IMR-90 (cell line): ENCODE results near the gene ZNF821. TPM values are rescaled to one million over a fixed set of nuclear protein-coding genes. Genes with fewer than 3 reads are reported as not detected.

ENCODE experiments used
- ATAC-seq: fragments of 200-7000 bp; cut with Tn5 transposase; 2 replicates; pipeline ENCODE4 v1.9.1; 2020; ENCODE audit warnings: low read depth, mild to moderate bottlenecking, moderate library complexity
- BruUV-seq: library from RNA; stranded (reverse); fragments of 400-500 nt; replicated peaks from 2 replicates; lab custom pipeline; 2021; lab: Mats Ljungman, UMichigan
- CTCF ChIA-PET: fragments of 300-600 bp; formaldehyde crosslinking; extraction: SDS; loops from one replicate; lab custom pipeline; 2021; ENCODE audit warnings: antibody characterized with exemption; lab: Yijun Ruan, JAX
- POLR2A ChIA-PET: fragments of 300-600 bp; sonication (Branson Sonifier 250); formaldehyde crosslinking; loops from one replicate; lab custom pipeline; 2022; ENCODE audit warnings: antibody characterized with exemption; ENCODE audit not compliant: unreplicated experiment; lab: Charles Lee
- DNase-seq: peaks from one replicate; pipeline ENCODE4 v3.0.0; 2013
- H2AFZ ChIP-seq: replicated peaks from 2 replicates; pipeline ENCODE3; 2013; ENCODE audit warnings: low read length, mild to moderate bottlenecking; ENCODE audit not compliant: poor library complexity
- H2AK5ac ChIP-seq: 2 replicates; pipeline ENCODE4 v1.6.1; 2013; ENCODE audit warnings: low read depth, low read length, inconsistent platforms
- H2AK9ac ChIP-seq: replicated peaks from 2 replicates; pipeline ENCODE3; 2013; ENCODE audit warnings: mild to moderate bottlenecking, low read depth, low read length, moderate library complexity; ENCODE audit not compliant: poor library complexity
- H2BK120ac ChIP-seq: 2 replicates; pipeline ENCODE4 v1.6.1; 2013; ENCODE audit warnings: low read depth, low read length, inconsistent platforms
- H2BK15ac ChIP-seq: 3 replicates; pipeline ENCODE4 v1.6.1; 2013; ENCODE audit warnings: low read depth, low read length, inconsistent platforms
- H2BK20ac ChIP-seq: 2 replicates; pipeline ENCODE4 v1.6.1; 2013; ENCODE audit warnings: low read depth, mild to moderate bottlenecking, inconsistent platforms, low read length, moderate library complexity
- H2BK5ac ChIP-seq: 2 replicates; pipeline ENCODE4 v1.6.1; 2013; ENCODE audit warnings: mild to moderate bottlenecking, low read depth, low read length, inconsistent platforms; ENCODE audit not compliant: poor library complexity, severe bottlenecking
- H3K14ac ChIP-seq: replicated peaks from 2 replicates; pipeline ENCODE4 v1.6.1; 2013; ENCODE audit warnings: low read depth, low read length, inconsistent platforms
- H3K18ac ChIP-seq: 2 replicates; pipeline ENCODE4 v1.6.1; 2013; ENCODE audit warnings: low read depth, low read length, control low read depth
- H3K23ac ChIP-seq: 2 replicates; pipeline ENCODE4 v1.6.1; 2013; ENCODE audit warnings: low read depth, low read length, inconsistent platforms
- H3K27ac ChIP-seq: 2 replicates; pipeline ENCODE4 v1.5.1; 2013; ENCODE audit warnings: mild to moderate bottlenecking, control low read depth, low read length; ENCODE audit not compliant: insufficient read depth
- H3K27me3 ChIP-seq: 2 replicates; pipeline ENCODE4 v1.6.1; 2013; ENCODE audit warnings: low read length; ENCODE audit not compliant: control insufficient read depth, insufficient read depth
- H3K36me3 ChIP-seq: 2 replicates; pipeline ENCODE4 v1.6.1; 2013; ENCODE audit warnings: low read length, mixed read lengths; ENCODE audit not compliant: control insufficient read depth, insufficient read depth
- H3K4ac ChIP-seq: 2 replicates; pipeline ENCODE4 v1.6.1; 2013; ENCODE audit warnings: low read depth, low read length, inconsistent platforms
- H3K4me1 ChIP-seq: 2 replicates; pipeline ENCODE4 v1.6.1; 2013; ENCODE audit warnings: low read length, mixed read lengths; ENCODE audit not compliant: control insufficient read depth, insufficient read depth
- H3K4me2 ChIP-seq: 2 replicates; pipeline ENCODE4 v1.6.1; 2013; ENCODE audit warnings: low read depth, mild to moderate bottlenecking, control low read depth, low read length, moderate library complexity
- H3K4me3 ChIP-seq: 2 replicates; pipeline ENCODE4 v1.5.1; 2013; ENCODE audit warnings: low read depth, mild to moderate bottlenecking, control low read depth, low read length, moderate library complexity; ENCODE audit not compliant: insufficient read depth
- H3K56ac ChIP-seq: 2 replicates; pipeline ENCODE4 v1.6.1; 2013; ENCODE audit warnings: low read length, inconsistent platforms; ENCODE audit not compliant: insufficient read depth; ENCODE audit errors: extremely low read depth
- H3K79me1 ChIP-seq, 2 experiments: 2 replicates each; pipeline ENCODE4 v1.6.1; 2013; ENCODE audit warnings: low read length in 2 of 2, inconsistent platforms in 1 of 2, low read depth in 1 of 2
- H3K9ac ChIP-seq: 2 replicates; pipeline ENCODE4 v1.6.1; 2013; ENCODE audit warnings: low read depth, low read length, control low read depth
- H3K9me1 ChIP-seq: 2 replicates; pipeline ENCODE4 v1.6.1; 2013; ENCODE audit warnings: low read length, inconsistent platforms; ENCODE audit not compliant: insufficient read depth
- H3K9me3 ChIP-seq: 2 replicates; pipeline ENCODE4 v1.6.1; 2013; ENCODE audit warnings: low read length; ENCODE audit not compliant: control insufficient read depth, insufficient read depth
- H4K20me1 ChIP-seq: 2 replicates; pipeline ENCODE4 v1.6.1; 2013; ENCODE audit warnings: low read length, inconsistent platforms; ENCODE audit not compliant: insufficient read depth
- H4K5ac ChIP-seq: 2 replicates; pipeline ENCODE4 v1.6.1; 2013; ENCODE audit warnings: mild to moderate bottlenecking, low read depth, low read length, control low read depth
- H4K8ac ChIP-seq, 2 experiments: 2 replicates each; pipeline ENCODE4 v1.6.1; 2013; ENCODE audit warnings: low read depth in 2 of 2, low read length in 2 of 2, control low read depth in 1 of 2, inconsistent platforms in 1 of 2
- H4K91ac ChIP-seq: 2 replicates; pipeline ENCODE4 v1.6.1; 2013; ENCODE audit warnings: low read depth, low read length, inconsistent platforms; ENCODE audit not compliant: insufficient read depth
- CHD1 ChIP-seq: IDR thresholded peaks from 2 replicates; pipeline ENCODE4 v1.6.1; 2012; ENCODE audit warnings: low read depth, low read length, improper control_type of control experiment
- FOS ChIP-seq: fragments of 150-350 bp; IDR thresholded peaks from 2 replicates; pipeline ENCODE4 v1.6.1; 2016; ENCODE audit warnings: low read depth, low read length
- MAZ ChIP-seq: IDR thresholded peaks from 2 replicates; pipeline ENCODE4 v1.6.1; 2012; ENCODE audit warnings: low read depth, mild to moderate bottlenecking, low read length, improper control_type of control experiment, moderate library complexity, borderline replicate concordance
- MXI1 ChIP-seq: IDR thresholded peaks from 2 replicates; pipeline ENCODE4 v1.6.1; 2012; ENCODE audit warnings: low read depth, mild to moderate bottlenecking, low read length, moderate library complexity, borderline replicate concordance
- NFE2L2 ChIP-seq: fragments of 150-350 bp; IDR thresholded peaks from 2 replicates; pipeline ENCODE4 v1.6.1; 2016; ENCODE audit warnings: low read depth, mild to moderate bottlenecking, low read length
- RAD21 ChIP-seq: IDR thresholded peaks from 2 replicates; pipeline ENCODE4 v1.6.1; 2012; ENCODE audit warnings: low read length, improper control_type of control experiment
- RFX5 ChIP-seq: IDR thresholded peaks from 2 replicates; pipeline ENCODE4 v1.8.0; 2012; ENCODE audit warnings: low read depth, mild to moderate bottlenecking, low read length, moderate library complexity
- SMC3 ChIP-seq: fragments of 150-350 bp; IDR thresholded peaks from 2 replicates; pipeline ENCODE4 v1.6.1; 2016; ENCODE audit warnings: low read depth, mild to moderate bottlenecking, antibody characterized with exemption, low read length, moderate library complexity
- WGBS, 2 experiments: methylation state at CpG; one replicate each; pipeline versions ENCODE4 v1.1.5 to v1.1.7; 2013; ENCODE audit warnings: missing lambda C conversion rate in 2 of 2; ENCODE audit not compliant: insufficient read length in 1 of 2; ENCODE audit errors: extremely low coverage in 2 of 2; 5-methylcytosine and 5-hydroxymethylcytosine counted together
- dilution Hi-C: fragments of 300-500 bp; cut with HindIII; formaldehyde crosslinking; loops from one replicate; pipeline ENCODE4 v1.14.3; 2018; ENCODE audit warnings: low sequenced_read_pairs; ENCODE audit not compliant: unreplicated experiment
- in situ Hi-C: fragments of 300-500 bp; cut with MboI; formaldehyde crosslinking; loops from 3 replicates; pipeline ENCODE4 v1.14.3; 2019; ENCODE audit warnings: low sequenced_read_pairs, inconsistent platforms, mixed read lengths
- intact Hi-C: fragments of 100-400 bp; cut with micrococcal nuclease; formaldehyde crosslinking; loops from 2 replicates; pipeline ENCODE4 v1.10.0; 2022
- polyA plus RNA-seq, 3 experiments: library from polyadenylated mRNA; depleted of rRNA; stranded (reverse); fragments of >200 nt; gene quantifications; 2 replicates each; pipeline ENCODE4 v1.2.3, GENCODE V29; 2012; ENCODE audit warnings: low replicate concordance in 1 of 3
- total RNA-seq: library from RNA; depleted of rRNA; stranded (reverse); fragments of >200 nt; gene quantifications from 2 replicates; pipeline ENCODE4 v1.2.3, GENCODE V29; 2012
- TF ChIP-seq, protein P1 (sequence below): fragments of 150-350 bp; IDR thresholded peaks from 2 replicates; pipeline ENCODE4 v1.6.1; 2016; ENCODE audit warnings: low read depth, mild to moderate bottlenecking, low read length, moderate library complexity, borderline replicate concordance
- TF ChIP-seq, protein P2 (sequence below): conservative IDR thresholded peaks from 2 replicates; pipeline ENCODE4 v1.5.1; 2012; ENCODE audit warnings: mild to moderate bottlenecking, low read depth, low read length, improper control_type of control experiment
- TF ChIP-seq, protein P3 (sequence below): fragments of 150-350 bp; IDR thresholded peaks from 2 replicates; pipeline ENCODE4 v1.6.1; 2017; ENCODE audit warnings: mild to moderate bottlenecking, antibody characterized with exemption, low read length, low read depth

Gene ZNF821
- total and polyA plus RNA-seq, 2 of the 4 experiments (the other 2 are of a cell fraction) = 5.9 to 6.0 TPM

DNA sequence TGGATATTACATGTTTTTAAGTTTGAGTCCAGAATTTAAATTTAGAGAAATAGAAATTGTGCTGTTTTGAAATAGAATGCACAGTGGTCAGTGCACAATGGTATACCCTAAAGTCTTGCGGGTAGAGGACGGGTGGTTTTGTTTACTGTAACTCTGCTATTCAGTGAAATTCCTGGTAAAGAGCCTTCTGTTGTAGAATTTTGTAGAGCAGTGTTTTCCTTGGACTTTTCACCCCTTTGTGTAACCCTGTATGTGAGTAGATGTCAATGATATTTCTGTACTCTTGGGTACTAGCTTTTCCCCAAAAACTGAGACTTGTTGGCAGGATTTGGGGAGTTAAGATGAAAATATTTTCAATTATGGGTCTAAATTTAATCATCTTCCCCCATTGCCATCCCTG, 30.8 kb upstream of the ZNF821 start:
- Histone ChIP-seq H2BK120ac (no peak overlapping the region), H3K36me3 (peaks cover 24% of the 10 kb centered on the region), H2BK20ac (no peak overlapping the region), H3K27me3 (no peaks in the 10 kb centered on the region), H2BK15ac (no peak overlapping the region), H3K9ac (no peak overlapping the region), H2AK9ac (no peak overlapping the region), H3K4me1 (peaks cover 2% of the 10 kb centered on the region), H4K5ac (no peak overlapping the region), H3K9me1 (peaks cover 2% of the 10 kb centered on the region; the same call in 1 of the 2 replicates), H4K91ac (no peak overlapping the region), H3K23ac (no peak overlapping the region), H3K4me3 (no peak overlapping the region), H3K18ac (no peak overlapping the region), H3K79me1 (peaks cover 12 to 59% of the 10 kb centered on the region in 2 experiments; a peak in 3 of 4 replicates), H3K4me2 (no peak overlapping the region), H2AK5ac (no peak overlapping the region), H2AFZ (no peak overlapping the region), H3K9me3 (peaks cover 3% of the 10 kb centered on the region), H3K56ac (no peak overlapping the region), H2BK5ac (no peak overlapping the region), H4K20me1 (peaks cover 91% of the 10 kb centered on the region), H3K14ac (no peak overlapping the region), H4K8ac (no peak overlapping the region), H3K4ac (no peak overlapping the region), H3K27ac (no peak overlapping the region)
- no CpG with 5 or more reads among the region's 2 CpGs for WGBS, 2 experiments
- no peak for TF ChIP-seq NFE2L2
- no peak for TF ChIP-seq RFX5
- TF ChIP-seq, protein P1, sequence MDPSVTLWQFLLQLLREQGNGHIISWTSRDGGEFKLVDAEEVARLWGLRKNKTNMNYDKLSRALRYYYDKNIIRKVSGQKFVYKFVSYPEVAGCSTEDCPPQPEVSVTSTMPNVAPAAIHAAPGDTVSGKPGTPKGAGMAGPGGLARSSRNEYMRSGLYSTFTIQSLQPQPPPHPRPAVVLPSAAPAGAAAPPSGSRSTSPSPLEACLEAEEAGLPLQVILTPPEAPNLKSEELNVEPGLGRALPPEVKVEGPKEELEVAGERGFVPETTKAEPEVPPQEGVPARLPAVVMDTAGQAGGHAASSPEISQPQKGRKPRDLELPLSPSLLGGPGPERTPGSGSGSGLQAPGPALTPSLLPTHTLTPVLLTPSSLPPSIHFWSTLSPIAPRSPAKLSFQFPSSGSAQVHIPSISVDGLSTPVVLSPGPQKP = no peak
- no peak for TF ChIP-seq MAZ
- TF ChIP-seq MXI1 = no peak
- no peak for TF ChIP-seq RAD21
- no peak for TF ChIP-seq CHD1
- no peak for TF ChIP-seq SMC3
- TF ChIP-seq, protein P2, sequence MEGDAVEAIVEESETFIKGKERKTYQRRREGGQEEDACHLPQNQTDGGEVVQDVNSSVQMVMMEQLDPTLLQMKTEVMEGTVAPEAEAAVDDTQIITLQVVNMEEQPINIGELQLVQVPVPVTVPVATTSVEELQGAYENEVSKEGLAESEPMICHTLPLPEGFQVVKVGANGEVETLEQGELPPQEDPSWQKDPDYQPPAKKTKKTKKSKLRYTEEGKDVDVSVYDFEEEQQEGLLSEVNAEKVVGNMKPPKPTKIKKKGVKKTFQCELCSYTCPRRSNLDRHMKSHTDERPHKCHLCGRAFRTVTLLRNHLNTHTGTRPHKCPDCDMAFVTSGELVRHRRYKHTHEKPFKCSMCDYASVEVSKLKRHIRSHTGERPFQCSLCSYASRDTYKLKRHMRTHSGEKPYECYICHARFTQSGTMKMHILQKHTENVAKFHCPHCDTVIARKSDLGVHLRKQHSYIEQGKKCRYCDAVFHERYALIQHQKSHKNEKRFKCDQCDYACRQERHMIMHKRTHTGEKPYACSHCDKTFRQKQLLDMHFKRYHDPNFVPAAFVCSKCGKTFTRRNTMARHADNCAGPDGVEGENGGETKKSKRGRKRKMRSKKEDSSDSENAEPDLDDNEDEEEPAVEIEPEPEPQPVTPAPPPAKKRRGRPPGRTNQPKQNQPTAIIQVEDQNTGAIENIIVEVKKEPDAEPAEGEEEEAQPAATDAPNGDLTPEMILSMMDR = no peak
- no peak for TF ChIP-seq FOS
- TF ChIP-seq, protein P3, sequence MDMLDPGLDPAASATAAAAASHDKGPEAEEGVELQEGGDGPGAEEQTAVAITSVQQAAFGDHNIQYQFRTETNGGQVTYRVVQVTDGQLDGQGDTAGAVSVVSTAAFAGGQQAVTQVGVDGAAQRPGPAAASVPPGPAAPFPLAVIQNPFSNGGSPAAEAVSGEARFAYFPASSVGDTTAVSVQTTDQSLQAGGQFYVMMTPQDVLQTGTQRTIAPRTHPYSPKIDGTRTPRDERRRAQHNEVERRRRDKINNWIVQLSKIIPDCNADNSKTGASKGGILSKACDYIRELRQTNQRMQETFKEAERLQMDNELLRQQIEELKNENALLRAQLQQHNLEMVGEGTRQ = no peak
- ChIA-PET CTCF (no interaction called here), POLR2A (no interaction called here)
- dilution Hi-C loops (no loop called here), intact Hi-C loops (no loop called here), in situ Hi-C loops (no loop called here)
- ATAC-seq (no peak), DNase-seq (no peak)
- no TSS peak for BruUV-seq
